Cardiac muscle cell (in vitro differentiated cells and primary cell): ENCODE data around the gene MOB1A. TPM values are rescaled to one million over a fixed set of nuclear protein-coding genes. Genes with fewer than 3 reads are reported as not detected.
A peak's percentile ranks its signal among the peaks of the same experiment; 100 is the strongest.

Experiments
- DNase-seq, 2 donors: peaks; one replicate each; pipeline versions ENCODE4 v3.0.0 to v3.0.0-alpha.2; 2010 to 2017; ENCODE audit warnings: low read depth in 1 of 2, low spot score in 1 of 2
- H3K27ac ChIP-seq: fragments of 200-600 bp; sonication (generic); 2 replicates; pipeline ENCODE4 v1.5.1; 2016
- H3K27me3 ChIP-seq: fragments of 200-600 bp; sonication (generic); 2 replicates; pipeline ENCODE4 v1.6.0; 2016; ENCODE audit warnings: control low read depth
- H3K36me3 ChIP-seq: fragments of 200-600 bp; sonication (generic); 2 replicates; pipeline ENCODE4 v1.5.1; 2016; ENCODE audit warnings: control low read depth
- H3K4me1 ChIP-seq: fragments of 200-600 bp; sonication (generic); 2 replicates; pipeline ENCODE4 v1.8.1; 2017; ENCODE audit warnings: low read depth, mild to moderate bottlenecking, mixed run types
- H3K4me3 ChIP-seq: fragments of 200-600 bp; sonication (generic); 2 replicates; pipeline ENCODE4 v1.5.1; 2016; ENCODE audit warnings: mild to moderate bottlenecking
- H3K9me3 ChIP-seq: fragments of 200-600 bp; sonication (generic); 2 replicates; pipeline ENCODE4 v1.5.1; 2017; ENCODE audit warnings: low read depth, mild to moderate bottlenecking, control low read depth
- CTCF ChIP-seq: IDR thresholded peaks from 2 replicates; pipeline ENCODE4 v1.5.1; 2012; ENCODE audit warnings: low read depth, mild to moderate bottlenecking, low read length
- polyA plus RNA-seq: library from polyadenylated mRNA; unstranded; fragments of >200 nt; fragmentation: Nextera tagmentation; extraction: Ambion mirVana; gene quantifications from 2 replicates; pipeline ENCODE4 v1.2.1, GENCODE V29; 2016
- total RNA-seq: library from RNA; depleted of rRNA; stranded (reverse); fragments of >200 nt; gene quantifications from 2 replicates; pipeline ENCODE4 v1.2.3, GENCODE V29; 2016

The MOB1A gene
- total and polyA plus RNA-seq, 2 experiments from 2014 or later = 32.8 to 43.3 TPM

- DNase-seq = no peak
- H3K4me3 ChIP-seq = no peak overlapping the region
- no peak for TF ChIP-seq CTCF
- H3K4me1 ChIP-seq = peaks cover 4% of the 10 kb centered on the region
- H3K27me3 ChIP-seq = no peaks in the 10 kb centered on the region
- H3K27ac ChIP-seq = no peak overlapping the region
- H3K9me3 ChIP-seq = no peaks in the 10 kb centered on the region
- H3K36me3 ChIP-seq = peaks cover 43% of the 10 kb centered on the region
Observed at GRCh38 chr2:74152954-74153353, 25.7 kb downstream of the MOB1A start.

GRCh38 chr2:74149570-74150319 lies 28.9 kb downstream of the MOB1A start:
- no peak for DNase-seq
- Histone ChIP-seq H3K27me3 (no peaks in the 10 kb centered on the region), H3K36me3 (peaks cover 15% of the 10 kb centered on the region), H3K9me3 (no peaks in the 10 kb centered on the region), H3K4me1 (peaks cover 10% of the 10 kb centered on the region), H3K27ac (no peak overlapping the region), H3K4me3 (no peak overlapping the region)
- TF ChIP-seq CTCF = no peak

GRCh38 chr2:74149247-74149525 lies 29.5 kb downstream of the MOB1A start:
- peaks cover 14% of the 10 kb centered on the region for H3K36me3 ChIP-seq
- no peak for DNase-seq
- no peaks in the 10 kb centered on the region for H3K9me3 ChIP-seq
- TF ChIP-seq CTCF = no peak
- H3K27ac ChIP-seq = no peak overlapping the region
- no peaks in the 10 kb centered on the region for H3K27me3 ChIP-seq
- peaks cover 10% of the 10 kb centered on the region for H3K4me1 ChIP-seq
- no peak overlapping the region for H3K4me3 ChIP-seq

- no peak for TF ChIP-seq CTCF
- DNase-seq = peak in 1 of 2 donors; percentile 8
- Histone ChIP-seq H3K27ac (peak overlapping the region; percentile 72), H3K4me1 (peaks cover 10% of the 10 kb centered on the region), H3K36me3 (peaks cover 14% of the 10 kb centered on the region), H3K9me3 (no peaks in the 10 kb centered on the region), H3K27me3 (no peaks in the 10 kb centered on the region), H3K4me3 (peak overlapping the region; percentile 89)
Observed at GRCh38 chr2:74148457-74149246, 30.0 kb downstream of the MOB1A start.

- Histone ChIP-seq H3K36me3 (peaks cover 10% of the 10 kb centered on the region), H3K27ac (peak within 1 kb of the TSS; percentile 72), H3K9me3 (no peaks in the 10 kb centered on the region), H3K4me1 (peaks cover 10% of the 10 kb centered on the region), H3K27me3 (no peaks in the 10 kb centered on the region), H3K4me3 (peak within 1 kb of the TSS; percentile 89)
- peak; percentile 86 to 94 for DNase-seq
- TF ChIP-seq CTCF = peak; percentile 57
Observed at GRCh38 chr2:74147727-74148456, 30.8 kb downstream of the MOB1A start, which contains the start of gene BOLA3. Gene BOLA3 (minus strand): TSS chr2:74147912. CDS start chr2:74147874, 38 bp downstream.
